GM20000 (cell line): ENCODE data around the gene KRT72.

ENCODE experiments used
- DNase-seq: peaks from one replicate; pipeline ENCODE4 v3.0.0; 2012; ENCODE audit warnings: low spot score
- CTCF ChIP-seq: IDR thresholded peaks from 2 replicates; pipeline ENCODE4 v1.5.1; 2012; ENCODE audit warnings: mild to moderate bottlenecking, control low read depth; ENCODE audit errors: extremely low read depth, missing control alignments

KRT72 gene

GRCh38 chr12:52542157-52542556 lies 59.1 kb downstream of the KRT72 start:
- TF ChIP-seq CTCF: no peak
- DNase-seq: no peak

GRCh38 chr12:52541709-52542108 lies 59.6 kb downstream of the KRT72 start:
- no peak for TF ChIP-seq CTCF

GRCh38 chr12:52540531-52540930 lies 60.7 kb downstream of the KRT72 start:
- DNase-seq: no peak
- no peak for TF ChIP-seq CTCF

More at GRCh38 chr12:52541709-52542108, 59.6 kb downstream of the KRT72 start:
- DNase-seq: no peak

- DNase-seq: no peak
- no peak for TF ChIP-seq CTCF
These were observed 61.5 kb downstream of the KRT72 start for GRCh38 chr12:52539821-52540173.

- no peak for TF ChIP-seq CTCF
- DNase-seq: no peak
These were observed 62.0 kb downstream of the KRT72 start for GRCh38 chr12:52539083-52539820.

GRCh38 chr12:52537101-52537500 lies 64.2 kb downstream of the KRT72 start:
- TF ChIP-seq CTCF: no peak
- DNase-seq: no peak
